ENCODE data around the gene SND1.

GRCh38 chr7:127878791-127879190 is 226.8 kb downstream of the SND1 start:
- no peak for TF ChIP-seq POLR2AphosphoS5 (IDR thresholded peaks at IDR 0.05; ENCODE audit: borderline replicate concordance, low read depth, low read length)
- no peak for TF ChIP-seq EZH2 (IDR thresholded peaks at IDR 0.05)
